ENCODE data around the gene CNTNAP2.

DNA sequence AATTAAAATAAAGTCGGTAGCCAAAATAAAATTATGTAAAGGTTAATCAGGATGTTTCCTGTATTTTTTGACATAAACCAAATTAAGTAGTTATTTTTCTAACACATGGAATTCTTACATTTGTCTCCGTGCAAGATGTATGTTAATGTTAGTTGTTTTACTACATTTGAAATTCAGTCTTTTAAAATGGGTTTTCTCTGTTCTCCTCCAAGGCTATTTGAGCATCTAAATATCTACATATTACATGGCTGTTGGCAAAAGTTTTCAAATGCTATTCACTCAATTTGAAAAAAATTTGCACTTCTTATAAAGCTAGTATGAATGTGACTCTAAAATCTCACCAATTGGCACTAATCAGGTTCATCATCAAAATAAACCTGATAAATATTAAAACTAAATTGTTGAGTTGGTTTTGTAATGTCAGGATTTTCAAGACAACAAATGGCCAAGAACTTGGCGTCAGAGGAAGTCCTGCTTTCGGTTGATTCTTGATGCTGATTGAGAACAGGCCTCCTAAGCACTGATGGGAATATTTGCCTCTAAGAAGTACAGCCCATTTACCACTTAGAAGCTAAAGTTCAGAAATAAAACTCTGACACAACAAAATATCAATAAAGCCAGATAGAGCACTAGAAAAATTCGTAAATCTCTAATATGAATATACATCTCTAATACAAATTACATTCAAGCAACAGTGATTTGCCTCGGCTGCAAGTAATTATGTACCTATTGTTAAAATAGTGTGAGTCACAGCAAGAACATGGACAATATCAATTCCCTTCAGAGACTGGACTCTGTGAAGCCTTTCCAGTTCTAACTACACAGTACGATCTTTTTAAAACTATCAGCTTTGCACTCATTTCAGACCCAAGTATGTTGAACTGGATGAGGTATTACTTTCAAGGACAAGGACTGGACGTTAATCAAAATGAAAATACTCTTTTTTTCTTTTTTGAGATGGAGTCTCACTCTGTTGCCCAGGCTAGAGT is 1740.8 kb downstream of the CNTNAP2 start:
- TF ChIP-seq, protein P1, sequence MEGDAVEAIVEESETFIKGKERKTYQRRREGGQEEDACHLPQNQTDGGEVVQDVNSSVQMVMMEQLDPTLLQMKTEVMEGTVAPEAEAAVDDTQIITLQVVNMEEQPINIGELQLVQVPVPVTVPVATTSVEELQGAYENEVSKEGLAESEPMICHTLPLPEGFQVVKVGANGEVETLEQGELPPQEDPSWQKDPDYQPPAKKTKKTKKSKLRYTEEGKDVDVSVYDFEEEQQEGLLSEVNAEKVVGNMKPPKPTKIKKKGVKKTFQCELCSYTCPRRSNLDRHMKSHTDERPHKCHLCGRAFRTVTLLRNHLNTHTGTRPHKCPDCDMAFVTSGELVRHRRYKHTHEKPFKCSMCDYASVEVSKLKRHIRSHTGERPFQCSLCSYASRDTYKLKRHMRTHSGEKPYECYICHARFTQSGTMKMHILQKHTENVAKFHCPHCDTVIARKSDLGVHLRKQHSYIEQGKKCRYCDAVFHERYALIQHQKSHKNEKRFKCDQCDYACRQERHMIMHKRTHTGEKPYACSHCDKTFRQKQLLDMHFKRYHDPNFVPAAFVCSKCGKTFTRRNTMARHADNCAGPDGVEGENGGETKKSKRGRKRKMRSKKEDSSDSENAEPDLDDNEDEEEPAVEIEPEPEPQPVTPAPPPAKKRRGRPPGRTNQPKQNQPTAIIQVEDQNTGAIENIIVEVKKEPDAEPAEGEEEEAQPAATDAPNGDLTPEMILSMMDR (IDR thresholded peaks at IDR 0.05), result no peak
- TF ChIP-seq, protein P2, sequence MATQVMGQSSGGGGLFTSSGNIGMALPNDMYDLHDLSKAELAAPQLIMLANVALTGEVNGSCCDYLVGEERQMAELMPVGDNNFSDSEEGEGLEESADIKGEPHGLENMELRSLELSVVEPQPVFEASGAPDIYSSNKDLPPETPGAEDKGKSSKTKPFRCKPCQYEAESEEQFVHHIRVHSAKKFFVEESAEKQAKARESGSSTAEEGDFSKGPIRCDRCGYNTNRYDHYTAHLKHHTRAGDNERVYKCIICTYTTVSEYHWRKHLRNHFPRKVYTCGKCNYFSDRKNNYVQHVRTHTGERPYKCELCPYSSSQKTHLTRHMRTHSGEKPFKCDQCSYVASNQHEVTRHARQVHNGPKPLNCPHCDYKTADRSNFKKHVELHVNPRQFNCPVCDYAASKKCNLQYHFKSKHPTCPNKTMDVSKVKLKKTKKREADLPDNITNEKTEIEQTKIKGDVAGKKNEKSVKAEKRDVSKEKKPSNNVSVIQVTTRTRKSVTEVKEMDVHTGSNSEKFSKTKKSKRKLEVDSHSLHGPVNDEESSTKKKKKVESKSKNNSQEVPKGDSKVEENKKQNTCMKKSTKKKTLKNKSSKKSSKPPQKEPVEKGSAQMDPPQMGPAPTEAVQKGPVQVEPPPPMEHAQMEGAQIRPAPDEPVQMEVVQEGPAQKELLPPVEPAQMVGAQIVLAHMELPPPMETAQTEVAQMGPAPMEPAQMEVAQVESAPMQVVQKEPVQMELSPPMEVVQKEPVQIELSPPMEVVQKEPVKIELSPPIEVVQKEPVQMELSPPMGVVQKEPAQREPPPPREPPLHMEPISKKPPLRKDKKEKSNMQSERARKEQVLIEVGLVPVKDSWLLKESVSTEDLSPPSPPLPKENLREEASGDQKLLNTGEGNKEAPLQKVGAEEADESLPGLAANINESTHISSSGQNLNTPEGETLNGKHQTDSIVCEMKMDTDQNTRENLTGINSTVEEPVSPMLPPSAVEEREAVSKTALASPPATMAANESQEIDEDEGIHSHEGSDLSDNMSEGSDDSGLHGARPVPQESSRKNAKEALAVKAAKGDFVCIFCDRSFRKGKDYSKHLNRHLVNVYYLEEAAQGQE (IDR thresholded peaks at IDR 0.05; ENCODE audit: insufficient read depth in 1 of 2, low read depth in 2 of 2, low read length in 1 of 2), result no peak
- TF ChIP-seq POLR2AphosphoS5 (IDR thresholded peaks at IDR 0.05; ENCODE audit: low read depth, low read length), result no peak
- no peak for TF ChIP-seq SIN3A (IDR thresholded peaks at IDR 0.05; ENCODE audit: borderline replicate concordance, insufficient read depth, low read depth, low read length)
